B cell (primary cell): ENCODE measurements around the gene RALGAPB. TPM values are rescaled to one million over a fixed set of nuclear protein-coding genes. Genes with fewer than 3 reads are reported as not detected.

Experiments
- ATAC-seq: fragments of 200-7000 bp; cut with Tn5 transposase; one replicate; pipeline ENCODE4 v1.10.0; 2021; ENCODE audit warnings: low read depth, mild to moderate bottlenecking, moderate number of reproducible peaks, moderate library complexity
- CTCF ChIA-PET: fragments of 350-600 bp; sonication (Branson Sonifier 250); formaldehyde crosslinking; loops from one replicate; lab custom pipeline; 2021; ENCODE audit warnings: antibody characterized with exemption, inconsistent platforms; lab: Charles Lee
- POLR2A ChIA-PET: fragments of 350-600 bp; sonication (Branson Sonifier 250); formaldehyde crosslinking; loops from one replicate; lab custom pipeline; 2021; ENCODE audit warnings: antibody characterized with exemption; lab: Charles Lee
- DNase-seq: peaks from one replicate; pipeline ENCODE4 v3.0.0; 2013
- H2AFZ ChIP-seq: 2 replicates; pipeline ENCODE4 v1.6.1; 2012; ENCODE audit warnings: mild to moderate bottlenecking, low read depth, low read length; ENCODE audit not compliant: insufficient read depth, poor library complexity, severe bottlenecking
- H3K27ac ChIP-seq, 2 donors: 1 replicate in 1 of 2; 2 replicates in 1 of 2; pipeline ENCODE4 v1.5.1; 2012 to 2013; ENCODE audit warnings: low read length in 2 of 2, mild to moderate bottlenecking in 2 of 2, moderate library complexity in 1 of 2
- H3K27me3 ChIP-seq, 4 experiments: fragments of 200-600 bp in 1 of 4; sonication (generic) in 1 of 4; replicated peaks in 1 of 4; 1 replicate in 2 of 4; 2 replicates in 2 of 4; pipeline versions ENCODE4 v1.6.1 to v1.7.0; 2013 to 2016; ENCODE audit warnings: low read length in 3 of 4, mild to moderate bottlenecking in 2 of 4, mixed read lengths in 1 of 4, moderate library complexity in 1 of 4; ENCODE audit not compliant: insufficient read depth in 4 of 4, control insufficient read depth in 3 of 4; ENCODE audit errors: control extremely low read depth in 1 of 4
- H3K36me3 ChIP-seq, 2 experiments: replicated peaks in 1 of 2; 1 replicate in 1 of 2; 2 replicates in 1 of 2; pipeline versions ENCODE4 v1.6.1 to v1.7.1; 2013; ENCODE audit warnings: low read length in 1 of 2; ENCODE audit not compliant: insufficient read depth in 2 of 2, control insufficient read depth in 1 of 2; ENCODE audit errors: control extremely low read depth in 1 of 2, extremely low read depth in 1 of 2
- H3K4me1 ChIP-seq, 2 donors: fragments of 200-600 bp in 1 of 2; sonication (generic) in 1 of 2; 1 replicate in 1 of 2; 2 replicates in 1 of 2; pipeline versions ENCODE4 v1.5.1 to v1.6.1; 2013 to 2017; ENCODE audit warnings: low read length in 2 of 2; ENCODE audit not compliant: control insufficient read depth in 2 of 2, insufficient read depth in 2 of 2
- H3K4me2 ChIP-seq: replicated peaks from 2 replicates; pipeline ENCODE3; 2012; ENCODE audit warnings: mild to moderate bottlenecking, low read depth, low read length; ENCODE audit not compliant: poor library complexity, severe bottlenecking
- H3K4me3 ChIP-seq, 5 experiments: fragments of 200-600 bp in 1 of 5; sonication (generic) in 1 of 5; 1 replicate in 3 of 5; 2 replicates in 2 of 5; pipeline versions ENCODE4 v1.5.1 to v1.7.0; 2011 to 2016; ENCODE audit warnings: low read length in 4 of 5, mild to moderate bottlenecking in 4 of 5, low read depth in 2 of 5, control low read depth in 1 of 5, moderate library complexity in 1 of 5; ENCODE audit not compliant: insufficient read depth in 1 of 5; ENCODE audit errors: control extremely low read depth in 1 of 5, extremely low read depth in 1 of 5
- H3K79me2 ChIP-seq: fragments of 200-600 bp; sonication (generic); one replicate; pipeline ENCODE4 v1.6.0; 2016; ENCODE audit warnings: low read length; ENCODE audit not compliant: control insufficient read depth, insufficient read depth
- H3K9ac ChIP-seq: fragments of 200-600 bp; sonication (generic); 2 replicates; pipeline ENCODE4 v1.6.1; 2017; ENCODE audit warnings: mild to moderate bottlenecking, low read length, moderate library complexity
- H3K9me3 ChIP-seq, 3 donors: one replicate each; pipeline versions ENCODE4 v1.6.1 to v1.7.1; 2013; ENCODE audit warnings: low read length in 2 of 3; ENCODE audit not compliant: control insufficient read depth in 2 of 3, insufficient read depth in 1 of 3; ENCODE audit errors: control extremely low read depth in 1 of 3
- H4K20me1 ChIP-seq: 2 replicates; pipeline ENCODE4 v1.6.0; 2012; ENCODE audit warnings: mild to moderate bottlenecking, low read length; ENCODE audit not compliant: insufficient read depth, control insufficient read depth, poor library complexity, severe bottlenecking
- H3K27ac Mint-ChIP-seq: one replicate; pipeline ENCODE4 v1.8.0; 2021; ENCODE audit warnings: mixed read lengths
- H3K27me3 Mint-ChIP-seq: one replicate; pipeline ENCODE4 v1.8.0; 2021; ENCODE audit warnings: mixed read lengths
- H3K4me1 Mint-ChIP-seq: one replicate; pipeline ENCODE4 v1.8.0; 2021; ENCODE audit warnings: mixed read lengths
- H3K4me3 Mint-ChIP-seq: one replicate; pipeline ENCODE4 v1.8.0; 2021; ENCODE audit warnings: mixed read lengths
- H3K9me3 Mint-ChIP-seq: one replicate; pipeline ENCODE4 v1.8.0; 2022; ENCODE audit warnings: mixed read lengths; ENCODE audit not compliant: insufficient read depth
- EZH2 ChIP-seq: IDR thresholded peaks from 2 replicates; pipeline ENCODE4 v1.6.1; 2012; ENCODE audit warnings: borderline replicate concordance, low read depth, mild to moderate bottlenecking, moderate library complexity, low read length; ENCODE audit not compliant: insufficient read depth, poor library complexity, severe bottlenecking
- WGBS: methylation state at CpG from one replicate; pipeline ENCODE4 v1.1.5; 2013; ENCODE audit warnings: missing lambda C conversion rate; ENCODE audit not compliant: insufficient coverage; 5-methylcytosine and 5-hydroxymethylcytosine counted together
- intact Hi-C: fragments of 100-400 bp; cut with micrococcal nuclease; formaldehyde crosslinking; loops from one replicate; pipeline ENCODE4 v1.10.0; 2022
- polyA plus RNA-seq: library from polyadenylated mRNA; depleted of rRNA; stranded (reverse); fragments of >200 nt; gene quantifications from 2 replicates; pipeline ENCODE4 v1.2.3, GENCODE V29; 2012
- total RNA-seq, 2 donors: library from RNA; stranded (reverse); fragments of 120-200 nt in 1 of 2; gene quantifications; 1 replicate in 1 of 2; 2 replicates in 1 of 2; pipeline versions ENCODE4 v1.2.3 to v1.2.4, GENCODE V29; 2013 to 2022
- TF ChIP-seq, protein P1 (sequence below): fragments of 200-600 bp; IDR thresholded peaks from one replicate; pipeline ENCODE4 v1.8.0; 2022; ENCODE audit warnings: antibody characterized with exemption, mild to moderate bottlenecking

RALGAPB gene
- total and polyA plus RNA-seq, 2 donors (not counting 1 experiment from before 2014, with no cell fraction given) = 15.0 to 58.3 TPM

GRCh38 chr20:38447931-38448675 is 24.5 kb upstream of the RALGAPB start:
- WGBS = 92% methylated on average over 3 of the region's 10 CpGs
- peaks cover 0 to 4% (median 2%) of the 10 kb centered on the region in 3 donors for H3K9me3 ChIP-seq
- H3K4me2 ChIP-seq = no peak overlapping the region
- DNase-seq = peak; percentile 65
- ATAC-seq = peak; percentile 57
- intact Hi-C loops = no loop called here
- Mint-ChIP-seq H3K27me3 (no peaks in the 10 kb centered on the region), H3K4me1 (peaks cover 21% of the 10 kb centered on the region), H3K27ac (peak overlapping the region; percentile 90), H3K4me3 (peak overlapping the region; percentile 94), H3K9me3 (peaks cover 2% of the 10 kb centered on the region)
- no peaks in the 10 kb centered on the region for H4K20me1 ChIP-seq
- H3K4me3 ChIP-seq = no peak overlapping the region
- H3K9ac ChIP-seq = no peak overlapping the region
- TF ChIP-seq, protein P1, sequence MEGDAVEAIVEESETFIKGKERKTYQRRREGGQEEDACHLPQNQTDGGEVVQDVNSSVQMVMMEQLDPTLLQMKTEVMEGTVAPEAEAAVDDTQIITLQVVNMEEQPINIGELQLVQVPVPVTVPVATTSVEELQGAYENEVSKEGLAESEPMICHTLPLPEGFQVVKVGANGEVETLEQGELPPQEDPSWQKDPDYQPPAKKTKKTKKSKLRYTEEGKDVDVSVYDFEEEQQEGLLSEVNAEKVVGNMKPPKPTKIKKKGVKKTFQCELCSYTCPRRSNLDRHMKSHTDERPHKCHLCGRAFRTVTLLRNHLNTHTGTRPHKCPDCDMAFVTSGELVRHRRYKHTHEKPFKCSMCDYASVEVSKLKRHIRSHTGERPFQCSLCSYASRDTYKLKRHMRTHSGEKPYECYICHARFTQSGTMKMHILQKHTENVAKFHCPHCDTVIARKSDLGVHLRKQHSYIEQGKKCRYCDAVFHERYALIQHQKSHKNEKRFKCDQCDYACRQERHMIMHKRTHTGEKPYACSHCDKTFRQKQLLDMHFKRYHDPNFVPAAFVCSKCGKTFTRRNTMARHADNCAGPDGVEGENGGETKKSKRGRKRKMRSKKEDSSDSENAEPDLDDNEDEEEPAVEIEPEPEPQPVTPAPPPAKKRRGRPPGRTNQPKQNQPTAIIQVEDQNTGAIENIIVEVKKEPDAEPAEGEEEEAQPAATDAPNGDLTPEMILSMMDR = no peak
- no peak for TF ChIP-seq EZH2
- H2AFZ ChIP-seq = no peak overlapping the region
- H3K36me3 ChIP-seq = peaks cover 0 to 13% of the 10 kb centered on the region in 2 experiments
- ChIA-PET CTCF (interaction anchor here (3.2 to 6.3 kb wide), 3 partner anchors 10 to 24 kb away, joined by 21 to 156 read pairs (median 40); partner anchors contain the start of genes RALGAPB and SNHG17), POLR2A (interaction anchor here (0.5 to 2.7 kb wide), 4 partner anchors 13 to 428 kb away, joined by 3 to 17 read pairs (median 3); partner anchors contain the start of genes RALGAPB and SNHG17)
- H3K79me2 ChIP-seq = no peaks in the 10 kb centered on the region
- H3K4me1 ChIP-seq = peaks cover 22 to 29% of the 10 kb centered on the region in 2 donors
- H3K27ac ChIP-seq = peak overlapping the region; percentile 22 to 53
- no peaks in the 10 kb centered on the region for H3K27me3 ChIP-seq

DNA sequence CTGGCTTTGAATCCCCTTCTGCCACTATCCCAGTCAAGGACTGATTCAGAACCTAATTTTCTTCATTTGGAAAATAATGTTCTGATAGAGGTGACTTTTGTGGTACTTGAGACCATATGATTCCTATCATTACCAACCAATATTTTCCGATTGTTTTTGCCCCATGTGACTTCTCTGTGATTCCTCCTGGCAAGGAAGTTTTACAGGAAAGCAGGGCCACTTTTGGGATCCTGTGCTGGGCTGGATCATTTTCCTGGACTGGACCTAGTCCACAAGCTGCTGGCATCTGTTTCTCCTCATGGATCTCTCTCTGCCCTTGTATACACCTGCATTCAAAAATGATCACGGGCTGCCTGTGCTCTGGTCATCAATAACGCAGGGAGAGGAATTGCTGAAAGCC is 23.6 kb upstream of the RALGAPB start:
- no peak overlapping the region for H3K27ac ChIP-seq
- ATAC-seq = no peak
- Mint-ChIP-seq H3K27ac (no peak overlapping the region), H3K4me1 (peaks cover 24% of the 10 kb centered on the region), H3K27me3 (no peaks in the 10 kb centered on the region), H3K9me3 (peaks cover 2% of the 10 kb centered on the region), H3K4me3 (no peak overlapping the region)
- peaks cover 0 to 13% of the 10 kb centered on the region in 2 experiments for H3K36me3 ChIP-seq
- TF ChIP-seq EZH2 = no peak
- TF ChIP-seq, protein P1 = no peak
- no peak overlapping the region for H2AFZ ChIP-seq
- 92% methylated on average over 1 of the region's 3 CpGs for WGBS
- no peak for DNase-seq
- peaks cover 22 to 33% of the 10 kb centered on the region in 2 donors for H3K4me1 ChIP-seq
- intact Hi-C loops = no loop called here
- no peaks in the 10 kb centered on the region for H4K20me1 ChIP-seq
- no peak overlapping the region for H3K4me3 ChIP-seq
- H3K4me2 ChIP-seq = no peak overlapping the region
- no peaks in the 10 kb centered on the region for H3K27me3 ChIP-seq
- no peak overlapping the region for H3K9ac ChIP-seq
- H3K79me2 ChIP-seq = no peaks in the 10 kb centered on the region
- ChIA-PET CTCF (interaction anchor here (6.3 kb wide), 1 partner anchor 16 kb away, joined by 156 read pairs; the partner anchor contains the start of gene SNHG17), POLR2A (interaction anchor here (1.3 kb wide), 1 partner anchor 14 kb away, joined by 3 read pairs; the partner anchor contains the start of gene SNHG17)
- H3K9me3 ChIP-seq = peaks cover 0 to 4% (median 2%) of the 10 kb centered on the region in 3 donors
